ENCODE results near the gene CYB5R4.

CYB5R4 gene

DNA sequence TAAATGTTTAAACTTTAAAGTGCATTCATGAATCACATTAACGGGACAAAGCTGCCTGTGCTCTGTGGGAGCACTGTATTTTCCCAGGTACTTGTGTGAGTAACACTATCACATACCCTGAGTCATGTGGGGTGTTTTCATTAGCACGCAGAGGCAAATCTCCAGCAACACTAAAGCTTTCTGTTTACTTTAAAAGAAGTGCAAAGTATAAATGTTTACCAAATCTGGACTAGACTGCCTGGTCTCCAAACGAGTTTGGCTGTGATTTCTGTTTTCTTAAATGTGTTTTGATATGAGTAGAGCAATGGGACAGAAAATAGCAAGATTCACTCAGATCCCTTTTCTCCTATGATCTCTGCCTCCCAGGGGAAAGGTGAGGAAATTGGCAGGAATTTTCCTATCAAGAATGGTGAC, 35.1 kb upstream of the CYB5R4 start:
- H3K27ac ChIP-seq (ENCODE audit: low read length): no peak overlapping the region
- no peaks in the 10 kb centered on the region for H3K36me3 ChIP-seq (replicated peaks; ENCODE audit: low read depth, low read length)
- no peak overlapping the region for H2AFZ ChIP-seq (ENCODE audit: low read depth, low read length)
- H3K9me3 ChIP-seq (ENCODE audit: insufficient read depth, low read length): no peaks in the 10 kb centered on the region
- no peak overlapping the region for H3K4me3 ChIP-seq (ENCODE audit: low read length)
- H3K27me3 ChIP-seq (ENCODE audit: low read depth, low read length): no peaks in the 10 kb centered on the region
- H3K4me1 ChIP-seq (ENCODE audit: low read length): no peaks in the 10 kb centered on the region
- H3K9ac ChIP-seq (ENCODE audit: low read length): no peak overlapping the region
- H3K79me2 ChIP-seq (ENCODE audit: low read length): no peaks in the 10 kb centered on the region
- no peaks in the 10 kb centered on the region for H4K20me1 ChIP-seq (ENCODE audit: insufficient read depth, low read length)
- TF ChIP-seq, protein P1, sequence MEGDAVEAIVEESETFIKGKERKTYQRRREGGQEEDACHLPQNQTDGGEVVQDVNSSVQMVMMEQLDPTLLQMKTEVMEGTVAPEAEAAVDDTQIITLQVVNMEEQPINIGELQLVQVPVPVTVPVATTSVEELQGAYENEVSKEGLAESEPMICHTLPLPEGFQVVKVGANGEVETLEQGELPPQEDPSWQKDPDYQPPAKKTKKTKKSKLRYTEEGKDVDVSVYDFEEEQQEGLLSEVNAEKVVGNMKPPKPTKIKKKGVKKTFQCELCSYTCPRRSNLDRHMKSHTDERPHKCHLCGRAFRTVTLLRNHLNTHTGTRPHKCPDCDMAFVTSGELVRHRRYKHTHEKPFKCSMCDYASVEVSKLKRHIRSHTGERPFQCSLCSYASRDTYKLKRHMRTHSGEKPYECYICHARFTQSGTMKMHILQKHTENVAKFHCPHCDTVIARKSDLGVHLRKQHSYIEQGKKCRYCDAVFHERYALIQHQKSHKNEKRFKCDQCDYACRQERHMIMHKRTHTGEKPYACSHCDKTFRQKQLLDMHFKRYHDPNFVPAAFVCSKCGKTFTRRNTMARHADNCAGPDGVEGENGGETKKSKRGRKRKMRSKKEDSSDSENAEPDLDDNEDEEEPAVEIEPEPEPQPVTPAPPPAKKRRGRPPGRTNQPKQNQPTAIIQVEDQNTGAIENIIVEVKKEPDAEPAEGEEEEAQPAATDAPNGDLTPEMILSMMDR (IDR thresholded peaks at IDR 0.05; ENCODE audit: low read depth, low read length): no peak
- no peak for TF ChIP-seq EZH2phosphoT487 (IDR thresholded peaks at IDR 0.05; ENCODE audit: low read depth)
- H3K4me2 ChIP-seq (ENCODE audit: low read length): no peak overlapping the region

DNA sequence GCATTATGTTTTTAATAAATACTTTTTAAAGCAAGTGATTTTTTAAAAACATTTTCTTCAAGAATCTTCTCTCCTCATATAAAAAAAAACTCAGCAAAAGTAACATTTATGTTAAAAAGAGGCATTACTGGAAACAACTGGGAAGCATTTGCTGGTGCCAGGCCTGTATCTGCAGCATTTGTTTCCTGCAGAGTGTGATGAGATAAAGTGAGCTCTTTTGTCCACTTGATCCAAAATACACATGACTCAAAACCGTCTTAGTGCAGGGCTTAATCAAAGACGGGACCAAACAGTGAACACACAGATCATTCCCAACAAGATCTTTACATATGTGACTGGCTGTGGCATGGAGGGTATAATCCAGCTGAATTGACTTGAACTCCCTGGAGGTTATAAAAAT, 34.7 kb upstream of the CYB5R4 start:
- no peak overlapping the region for H3K9ac ChIP-seq (ENCODE audit: low read length)
- no peaks in the 10 kb centered on the region for H4K20me1 ChIP-seq (ENCODE audit: insufficient read depth, low read length)
- H3K79me2 ChIP-seq (ENCODE audit: low read length): no peaks in the 10 kb centered on the region
- H2AFZ ChIP-seq (ENCODE audit: low read depth, low read length): no peak overlapping the region
- TF ChIP-seq EZH2phosphoT487 (IDR thresholded peaks at IDR 0.05; ENCODE audit: low read depth): no peak
- TF ChIP-seq, protein P1 (IDR thresholded peaks at IDR 0.05; ENCODE audit: low read depth, low read length): no peak
- no peaks in the 10 kb centered on the region for H3K27me3 ChIP-seq (ENCODE audit: low read depth, low read length)
- no peak overlapping the region for H3K4me2 ChIP-seq (ENCODE audit: low read length)
- H3K4me3 ChIP-seq (ENCODE audit: low read length): no peak overlapping the region
- no peaks in the 10 kb centered on the region for H3K4me1 ChIP-seq (ENCODE audit: low read length)
- no peaks in the 10 kb centered on the region for H3K36me3 ChIP-seq (replicated peaks; ENCODE audit: low read depth, low read length)
- H3K27ac ChIP-seq (ENCODE audit: low read length): no peak overlapping the region
- H3K9me3 ChIP-seq (ENCODE audit: insufficient read depth, low read length): no peaks in the 10 kb centered on the region

DNA sequence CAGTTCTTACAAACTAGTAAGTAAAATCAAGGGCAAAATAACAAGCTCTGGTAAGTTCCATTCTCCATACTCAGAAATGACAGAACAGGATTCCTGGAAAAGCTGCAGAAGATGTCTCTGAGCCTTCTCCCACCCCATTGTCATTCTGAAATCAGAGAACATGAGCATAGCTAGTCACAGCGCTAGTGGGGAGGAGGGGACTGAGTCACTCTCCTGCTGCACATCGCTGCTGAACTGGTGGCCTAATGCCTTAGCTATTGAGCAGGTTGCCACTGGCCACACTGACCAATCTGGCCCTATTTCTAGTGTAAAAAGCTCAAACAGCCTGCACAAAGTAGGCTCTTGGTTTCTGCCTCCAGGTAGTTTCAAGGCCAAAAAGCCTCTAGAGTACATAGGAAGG, 32.4 kb upstream of the CYB5R4 start:
- H3K36me3 ChIP-seq (replicated peaks; ENCODE audit: low read depth, low read length): no peaks in the 10 kb centered on the region
- H2AFZ ChIP-seq (ENCODE audit: low read depth, low read length): no peak overlapping the region
- no peaks in the 10 kb centered on the region for H3K79me2 ChIP-seq (ENCODE audit: low read length)
- no peaks in the 10 kb centered on the region for H3K27me3 ChIP-seq (ENCODE audit: low read depth, low read length)
- no peaks in the 10 kb centered on the region for H3K4me1 ChIP-seq (ENCODE audit: low read length)
- no peak overlapping the region for H3K9ac ChIP-seq (ENCODE audit: low read length)
- H3K27ac ChIP-seq (ENCODE audit: low read length): no peak overlapping the region
- H3K9me3 ChIP-seq (ENCODE audit: insufficient read depth, low read length): no peaks in the 10 kb centered on the region
- no peaks in the 10 kb centered on the region for H4K20me1 ChIP-seq (ENCODE audit: insufficient read depth, low read length)
- TF ChIP-seq, protein P1 (IDR thresholded peaks at IDR 0.05; ENCODE audit: low read depth, low read length): no peak
- no peak for TF ChIP-seq EZH2phosphoT487 (IDR thresholded peaks at IDR 0.05; ENCODE audit: low read depth)
- no peak overlapping the region for H3K4me2 ChIP-seq (ENCODE audit: low read length)
- no peak overlapping the region for H3K4me3 ChIP-seq (ENCODE audit: low read length)

DNA sequence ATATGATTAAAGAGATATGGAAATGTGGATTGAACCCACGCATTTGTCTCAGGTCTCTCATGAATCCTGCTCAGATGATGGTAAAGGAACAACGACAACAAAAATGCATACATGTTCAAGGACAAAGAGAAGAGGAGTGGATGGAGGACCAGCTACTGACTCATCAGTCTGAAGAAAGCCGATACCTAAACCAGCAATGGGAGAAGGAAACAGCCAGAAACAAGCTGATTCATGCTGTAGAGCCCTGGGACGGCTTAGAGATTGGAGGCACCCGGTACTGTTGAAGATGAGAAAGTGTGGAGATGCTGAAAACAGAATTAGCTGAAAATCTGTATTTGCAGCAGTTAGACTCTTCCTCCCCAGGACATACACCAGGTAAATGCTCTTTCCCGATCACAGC, 20.8 kb upstream of the CYB5R4 start:
- H3K4me3 ChIP-seq (ENCODE audit: low read length): no peak overlapping the region
- H3K4me2 ChIP-seq (ENCODE audit: low read length): no peak overlapping the region
- H3K27me3 ChIP-seq (ENCODE audit: low read depth, low read length): no peaks in the 10 kb centered on the region
- H4K20me1 ChIP-seq (ENCODE audit: insufficient read depth, low read length): no peaks in the 10 kb centered on the region
- no peak overlapping the region for H3K9ac ChIP-seq (ENCODE audit: low read length)
- H3K79me2 ChIP-seq (ENCODE audit: low read length): no peaks in the 10 kb centered on the region
- peaks cover 6% of the 10 kb centered on the region for H3K36me3 ChIP-seq (replicated peaks; ENCODE audit: low read depth, low read length)
- H3K9me3 ChIP-seq (ENCODE audit: insufficient read depth, low read length): peaks cover 9% of the 10 kb centered on the region
- no peaks in the 10 kb centered on the region for H3K4me1 ChIP-seq (ENCODE audit: low read length)
- no peak overlapping the region for H3K27ac ChIP-seq (ENCODE audit: low read length)
- no peak for TF ChIP-seq EZH2phosphoT487 (IDR thresholded peaks at IDR 0.05; ENCODE audit: low read depth)
- TF ChIP-seq, protein P1 (IDR thresholded peaks at IDR 0.05; ENCODE audit: low read depth, low read length): no peak
- H2AFZ ChIP-seq (ENCODE audit: low read depth, low read length): no peak overlapping the region
